H1 (cell line): ENCODE data around the gene LRRC14B. TPM values are rescaled to one million over a fixed set of nuclear protein-coding genes. Genes with fewer than 3 reads are reported as not detected.

ENCODE experiments used
- CTCF ChIA-PET: fragments of 300-600 bp; sonication (Branson Sonifier 250); formaldehyde crosslinking; loops from one replicate; lab custom pipeline; 2021; ENCODE audit not compliant: partially characterized antibody; lab: Charles Lee
- POLR2A ChIA-PET: fragments of 300-600 bp; sonication (Branson Sonifier 250); formaldehyde crosslinking; loops from one replicate; lab custom pipeline; 2021; ENCODE audit warnings: inconsistent platforms; ENCODE audit not compliant: partially characterized antibody; lab: Charles Lee
- DNase-seq, 2 experiments: peaks; one replicate each; pipeline versions ENCODE4 v3.0.0 to v3.0.0-alpha.2; 2010 to 2022; ENCODE audit warnings: low spot score in 2 of 2, low read depth in 1 of 2, mixed read lengths in 1 of 2
- FAIRE-seq: peaks from 2 replicates; lab custom pipeline; 2011; peaks lifted over from hg19 to GRCh38; lab: Jason Lieb, UNC
- H2AFZ ChIP-seq: 2 replicates; pipeline ENCODE4 v1.8.1; 2012; ENCODE audit warnings: low read length, inconsistent platforms
- H2AK5ac ChIP-seq: 2 replicates; pipeline ENCODE4 v1.6.1; 2013; ENCODE audit warnings: low read depth, low read length
- H2BK120ac ChIP-seq: replicated peaks from 2 replicates; pipeline ENCODE3; 2013; ENCODE audit warnings: low read depth, low read length, inconsistent platforms
- H2BK12ac ChIP-seq: 2 replicates; pipeline ENCODE4 v1.6.1; 2013; ENCODE audit warnings: low read depth, low read length
- H2BK15ac ChIP-seq: 2 replicates; pipeline ENCODE4 v1.6.1; 2013; ENCODE audit warnings: low read length
- H2BK20ac ChIP-seq: 2 replicates; pipeline ENCODE4 v1.6.1; 2013; ENCODE audit warnings: low read length
- H2BK5ac ChIP-seq: 2 replicates; pipeline ENCODE4 v1.6.1; 2013; ENCODE audit warnings: low read depth, low read length
- H3K14ac ChIP-seq: 2 replicates; pipeline ENCODE4 v1.6.1; 2013; ENCODE audit warnings: inconsistent platforms; ENCODE audit not compliant: insufficient read length
- H3K18ac ChIP-seq: 2 replicates; pipeline ENCODE4 v1.6.1; 2013; ENCODE audit warnings: low read length; ENCODE audit errors: extremely low read depth
- H3K23ac ChIP-seq: 2 replicates; pipeline ENCODE4 v1.6.1; 2013; ENCODE audit warnings: inconsistent platforms; ENCODE audit not compliant: insufficient read length
- H3K23me2 ChIP-seq: 2 replicates; pipeline ENCODE4 v1.6.1; 2013; ENCODE audit warnings: low read depth, low read length
- H3K27ac ChIP-seq: 2 replicates; pipeline ENCODE4 v1.6.1; 2011; ENCODE audit warnings: low read depth, low read length, inconsistent platforms
- H3K27me3 ChIP-seq, 4 experiments: replicated peaks in 1 of 4; 1 replicate in 1 of 4; 2 replicates in 3 of 4; pipeline versions ENCODE4 v1.6.1 to v1.8.1; 2011 to 2013; ENCODE audit warnings: low read length in 3 of 4, mild to moderate bottlenecking in 3 of 4, inconsistent platforms in 2 of 4, mixed read lengths in 2 of 4, moderate library complexity in 1 of 4; ENCODE audit not compliant: control insufficient read depth in 3 of 4, insufficient read depth in 3 of 4; ENCODE audit errors: extremely low read depth in 1 of 4
- H3K36me3 ChIP-seq, 4 experiments: 2 replicates each; pipeline versions ENCODE4 v1.6.1 to v1.8.1; 2011 to 2013; ENCODE audit warnings: mild to moderate bottlenecking in 4 of 4, low read length in 3 of 4, moderate library complexity in 2 of 4, control low read depth in 1 of 4, inconsistent platforms in 1 of 4; ENCODE audit not compliant: insufficient read depth in 4 of 4, control insufficient read depth in 2 of 4
- H3K4ac ChIP-seq: replicated peaks from 2 replicates; pipeline ENCODE3; 2013; ENCODE audit warnings: low read length, low read depth, mixed read lengths, inconsistent platforms; ENCODE audit not compliant: insufficient read length
- H3K4me1 ChIP-seq, 4 experiments: replicated peaks in 1 of 4; 1 replicate in 1 of 4; 2 replicates in 3 of 4; pipeline versions ENCODE4 v1.6.1 to v1.8.1; 2011 to 2013; ENCODE audit warnings: low read length in 3 of 4, inconsistent platforms in 2 of 4, mixed read lengths in 1 of 4; ENCODE audit not compliant: insufficient read depth in 4 of 4, control insufficient read depth in 3 of 4
- H3K4me2 ChIP-seq, 2 experiments: 2 replicates each; pipeline versions ENCODE4 v1.6.1 to v1.8.1; 2011 to 2013; ENCODE audit warnings: low read depth in 2 of 2, low read length in 2 of 2, control low read depth in 1 of 2, inconsistent platforms in 1 of 2, mild to moderate bottlenecking in 1 of 2; ENCODE audit not compliant: insufficient read depth in 1 of 2
- H3K4me3 ChIP-seq, 4 experiments: fragments of 200-600, 300-600 bp in 1 of 4; sonication (generic), shearing (Covaris generic), sonication (Bioruptor Twin) in 1 of 4; 2 replicates each; pipeline versions ENCODE4 v1.5.1 to v1.8.1; 2011 to 2016; ENCODE audit warnings: low read length in 4 of 4, low read depth in 3 of 4, control low read depth in 2 of 4, inconsistent platforms in 2 of 4, mild to moderate bottlenecking in 2 of 4, mixed read lengths in 1 of 4, moderate library complexity in 1 of 4; ENCODE audit not compliant: insufficient read depth in 2 of 4; ENCODE audit errors: extremely low read depth in 1 of 4
- H3K56ac ChIP-seq: replicated peaks from 2 replicates; pipeline ENCODE3; 2013; ENCODE audit warnings: low read depth, mild to moderate bottlenecking, mixed read lengths, low read length, inconsistent platforms; ENCODE audit not compliant: insufficient read length
- H3K79me1 ChIP-seq: 2 replicates; pipeline ENCODE4 v1.6.1; 2013; ENCODE audit warnings: low read depth, low read length, control low read depth
- H3K79me2 ChIP-seq, 2 experiments: 2 replicates each; pipeline versions ENCODE4 v1.6.1 to v1.8.1; 2012 to 2013; ENCODE audit warnings: low read length in 2 of 2, mild to moderate bottlenecking in 2 of 2, inconsistent platforms in 1 of 2; ENCODE audit not compliant: insufficient read depth in 2 of 2, control insufficient read depth in 1 of 2
- H3K9ac ChIP-seq, 4 experiments: replicated peaks in 1 of 4; 1 replicate in 1 of 4; 2 replicates in 3 of 4; pipeline versions ENCODE4 v1.6.1 to v1.8.1; 2011 to 2013; ENCODE audit warnings: low read depth in 3 of 4, low read length in 3 of 4, control low read depth in 2 of 4, mild to moderate bottlenecking in 2 of 4, moderate library complexity in 2 of 4, inconsistent platforms in 1 of 4; ENCODE audit errors: extremely low read depth in 1 of 4
- H3K9me3 ChIP-seq, 2 experiments: 2 replicates each; pipeline versions ENCODE4 v1.6.1 to v1.8.1; 2012 to 2013; ENCODE audit warnings: mild to moderate bottlenecking in 2 of 2, moderate library complexity in 2 of 2, control low read depth in 1 of 2, inconsistent platforms in 1 of 2, low read depth in 1 of 2, low read length in 1 of 2, mixed read lengths in 1 of 2; ENCODE audit not compliant: insufficient read depth in 2 of 2
- H4K20me1 ChIP-seq, 2 experiments: replicated peaks in 1 of 2; 2 replicates each; pipeline versions ENCODE3 to v1.8.1; 2011 to 2013; ENCODE audit warnings: inconsistent platforms in 2 of 2, low read length in 2 of 2, mild to moderate bottlenecking in 1 of 2; ENCODE audit not compliant: insufficient read depth in 2 of 2, control insufficient read depth in 1 of 2
- H4K5ac ChIP-seq: 2 replicates; pipeline ENCODE4 v1.6.1; 2013; ENCODE audit warnings: low read length, low read depth, mixed read lengths, inconsistent platforms; ENCODE audit not compliant: insufficient read length
- H4K8ac ChIP-seq: 2 replicates; pipeline ENCODE4 v1.8.0; 2013; ENCODE audit warnings: mild to moderate bottlenecking, moderate library complexity, low read length, inconsistent platforms; ENCODE audit not compliant: insufficient read depth; ENCODE audit errors: extremely low read depth
- H4K91ac ChIP-seq: replicated peaks from 2 replicates; pipeline ENCODE3; 2013; ENCODE audit warnings: low read length, mixed read lengths, inconsistent platforms; ENCODE audit not compliant: insufficient read length
- CBX8 ChIP-seq: fragments of 300-800, 300-1000 bp; sonication (generic); IDR thresholded peaks from 2 replicates; pipeline ENCODE4 v1.7.1; 2016; ENCODE audit warnings: low read depth, low read length, borderline replicate concordance
- GTF2F1 ChIP-seq: IDR thresholded peaks from 2 replicates; pipeline ENCODE4 v1.6.1; 2012; ENCODE audit warnings: low read depth, low read length, improper control_type of control experiment, borderline replicate concordance
- RBBP5 ChIP-seq: IDR thresholded peaks from 2 replicates; pipeline ENCODE4 v1.7.1; 2012; ENCODE audit warnings: low read depth, mild to moderate bottlenecking, inconsistent platforms, low read length, moderate library complexity, borderline replicate concordance
- RNF2 ChIP-seq: fragments of 200-900, 300-1000 bp; sonication (generic); IDR thresholded peaks from 2 replicates; pipeline ENCODE4 v1.7.1; 2016; ENCODE audit warnings: borderline replicate concordance, low read depth, mild to moderate bottlenecking, antibody characterized with exemption, low read length; ENCODE audit not compliant: poor library complexity, severe bottlenecking; ENCODE audit errors: missing control alignments
- YY1 ChIP-seq: IDR thresholded peaks from 2 replicates; pipeline ENCODE4 v1.6.1; 2011; ENCODE audit warnings: low read depth, mild to moderate bottlenecking, low read length
- WGBS, 2 experiments: shearing (Covaris generic) in 1 of 2; methylation state at CpG; one replicate each; pipeline versions ENCODE4 v1.1.6 to v1.1.7; 2013 to 2015; ENCODE audit warnings: low lambda C conversion rate in 2 of 2, mixed read lengths in 2 of 2, inconsistent platforms in 1 of 2, low coverage in 1 of 2, missing lambda C conversion rate in 1 of 2; ENCODE audit not compliant: insufficient replicate concordance in 2 of 2, insufficient coverage in 1 of 2, insufficient read length in 1 of 2; ENCODE audit errors: extremely low coverage in 1 of 2, missing lambda C conversion rate in 1 of 2; 5-methylcytosine and 5-hydroxymethylcytosine counted together
- polyA plus RNA-seq, 7 experiments: library from polyadenylated mRNA; depleted of rRNA in 3 of 7; stranded (reverse) in 5 of 7; unstranded in 2 of 7; fragments of >200 nt in 5 of 7; fragments of 200-250 nt in 2 of 7; gene quantifications; 1 replicate in 5 of 7; 2 replicates in 1 of 7; 4 replicates in 1 of 7; pipeline versions ENCODE4 v1.2.1 to v1.2.3, GENCODE V29; 2011 to 2013; ENCODE audit warnings: missing spikeins in 2 of 7, mixed read lengths in 2 of 7
- total RNA-seq: library from RNA; stranded (reverse); fragmentation: NEBNext Ultra II Directional; extraction: Animal tissue kit (Norgen Biotek cat#: 25700); gene quantifications from 2 replicates; pipeline ENCODE4 v1.2.1, GENCODE V29; 2021

LRRC14B gene
- total and polyA plus RNA-seq, 2 of the 8 experiments (the other 6 are each of a cell fraction or from before 2014, with no cell fraction given): not detected

DNA sequence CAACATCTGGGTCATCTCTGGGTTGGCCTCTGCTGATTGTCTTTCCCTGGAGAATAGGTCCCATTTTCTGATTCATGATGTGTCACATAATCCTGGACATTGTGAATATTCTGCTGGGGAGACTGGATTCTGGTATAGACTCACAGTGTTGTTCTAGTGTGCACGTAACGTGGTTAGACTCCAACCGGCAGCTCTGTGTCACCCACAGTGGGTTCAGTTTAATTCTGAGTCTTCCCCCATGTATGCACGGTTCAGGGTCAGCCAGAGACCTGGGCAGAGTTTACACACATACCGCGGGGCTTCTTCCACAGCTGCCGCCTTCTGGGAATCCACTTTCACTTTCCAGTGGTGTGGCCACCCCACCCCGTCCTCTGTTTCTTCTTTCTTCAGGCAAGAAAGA lies 38.0 kb upstream of the LRRC14B start:
- no peak overlapping the region for H3K9ac ChIP-seq
- H2AK5ac ChIP-seq: no peak overlapping the region
- H3K36me3 ChIP-seq: peaks cover 12 to 66% (median 27%) of the 10 kb centered on the region in 4 experiments; a peak in 7 of 8 replicates
- POLR2A ChIA-PET: interaction anchor here (1.4 to 4.2 kb wide), 2 partner anchors 9 to 62 kb away, joined by 3 to 15 read pairs; partner anchors contain the start of gene PLEKHG4B
- no peak overlapping the region for H3K4me3 ChIP-seq
- no peak overlapping the region for H2BK120ac ChIP-seq
- no peak for DNase-seq
- H3K27ac ChIP-seq: no peak overlapping the region
- H2BK12ac ChIP-seq: no peak overlapping the region
- no peaks in the 10 kb centered on the region for H3K23me2 ChIP-seq
- H2AFZ ChIP-seq: no peak overlapping the region
- H4K20me1 ChIP-seq: peaks cover 0 to 1% of the 10 kb centered on the region in 2 experiments
- no peak overlapping the region for H3K4ac ChIP-seq
- no peak overlapping the region for H3K18ac ChIP-seq
- no peak overlapping the region for H3K56ac ChIP-seq
- no peaks in the 10 kb centered on the region for H3K27me3 ChIP-seq
- H4K8ac ChIP-seq: no peak overlapping the region
- H2BK20ac ChIP-seq: no peak overlapping the region
- H2BK5ac ChIP-seq: no peak overlapping the region
- no peak overlapping the region for H3K23ac ChIP-seq
- H3K4me2 ChIP-seq: no peak overlapping the region
- no peak overlapping the region for H2BK15ac ChIP-seq
- TF ChIP-seq GTF2F1 (no peak), YY1 (no peak), RNF2 (no peak), CBX8 (no peak), RBBP5 (no peak)
- TF ChIP-seq, all 59 proteins: peak for 0
- H4K91ac ChIP-seq: no peak overlapping the region
- CTCF ChIA-PET: interaction anchor here (1.0 to 1.4 kb wide), 3 partner anchors 11 to 35 kb away, joined by 3 to 5 read pairs (median 4); no protein-coding TSS in a partner anchor
- H3K79me1 ChIP-seq: no peaks in the 10 kb centered on the region; the same call in 1 of the 2 replicates
- no peak overlapping the region for H4K5ac ChIP-seq
- H3K79me2 ChIP-seq: no peaks in the 10 kb centered on the region
- H3K9me3 ChIP-seq: no peaks in the 10 kb centered on the region
- H3K4me1 ChIP-seq: peaks cover 0 to 2% (median 0%) of the 10 kb centered on the region in 4 experiments; a peak in 2 of 7 replicates
- no peak for FAIRE-seq
- H3K14ac ChIP-seq: no peak overlapping the region
- 91% methylated on average over 8 of the region's 8 CpGs; no CpG with 5 or more reads in 1 of the 2 experiments for WGBS, 2 experiments
